ENCODE data around the gene ZCWPW1.
A peak's percentile ranks its signal among the peaks of the same experiment; 100 is the strongest.
"Not testable (repeated sequence)": the region's sequence is repeated elsewhere in the genome, so short reads cannot be mapped to it uniquely, and the experiment has no call there.

The ZCWPW1 gene

GRCh38 chr7:100378114-100378755, 50.3 kb downstream of the ZCWPW1 start:
- no peaks in the 10 kb centered on the region for H3K27me3 ChIP-seq (replicated peaks)
- in situ Hi-C loops (cut with HindIII; ENCODE audit: low pct_ligation_motif_present, low sequenced_read_pairs) = no loop called here
- TF ChIP-seq CTCF (IDR thresholded peaks at IDR 0.05; ENCODE audit: low read depth, low read length, missing control alignments) = no peak
- DNase-seq = no peak
- H3K4me3 ChIP-seq (ENCODE audit: low read depth, low read length) = no peak overlapping the region
- H3K27ac ChIP-seq = no peak overlapping the region
- H3K36me3 ChIP-seq (replicated peaks) = no peaks in the 10 kb centered on the region

- no peak overlapping the region for H3K27ac ChIP-seq
- H3K27me3 ChIP-seq (replicated peaks) = no peaks in the 10 kb centered on the region
- H3K4me3 ChIP-seq (ENCODE audit: low read depth, low read length) = no peak overlapping the region
- DNase-seq = no peak
- H3K36me3 ChIP-seq (replicated peaks) = no peaks in the 10 kb centered on the region
- TF ChIP-seq CTCF (IDR thresholded peaks at IDR 0.05; ENCODE audit: low read depth, low read length, missing control alignments) = no peak
- in situ Hi-C loops (cut with HindIII; ENCODE audit: low pct_ligation_motif_present, low sequenced_read_pairs) = no loop called here
Measured at GRCh38 chr7:100376066-100376465, 52.4 kb downstream of the ZCWPW1 start.

GRCh38 chr7:100374601-100375000, 53.9 kb downstream of the ZCWPW1 start:
- H3K4me3 ChIP-seq (ENCODE audit: low read depth, low read length) = no peak overlapping the region
- no peak for TF ChIP-seq CTCF (IDR thresholded peaks at IDR 0.05; ENCODE audit: low read depth, low read length, missing control alignments)

GRCh38 chr7:100373870-100374598, 54.5 kb downstream of the ZCWPW1 start:
- H3K36me3 ChIP-seq (replicated peaks); H3K27ac ChIP-seq; DNase-seq; H3K4me3 ChIP-seq (ENCODE audit: low read depth, low read length); in situ Hi-C loops (cut with HindIII; ENCODE audit: low pct_ligation_motif_present, low sequenced_read_pairs); H3K27me3 ChIP-seq (replicated peaks): not testable (repeated sequence)
- peak; percentile 31 for TF ChIP-seq CTCF (IDR thresholded peaks at IDR 0.05; ENCODE audit: low read depth, low read length, missing control alignments)

More at GRCh38 chr7:100374601-100375000, 53.9 kb downstream of the ZCWPW1 start:
- H3K27me3 ChIP-seq (replicated peaks) = no peaks in the 10 kb centered on the region
- H3K27ac ChIP-seq = no peak overlapping the region
- H3K36me3 ChIP-seq (replicated peaks) = no peaks in the 10 kb centered on the region
- no peak for DNase-seq
- in situ Hi-C loops (cut with HindIII; ENCODE audit: low pct_ligation_motif_present, low sequenced_read_pairs) = no loop called here

- in situ Hi-C loops (cut with HindIII; ENCODE audit: low pct_ligation_motif_present, low sequenced_read_pairs) = no loop called here
- no peak for TF ChIP-seq CTCF (IDR thresholded peaks at IDR 0.05; ENCODE audit: low read depth, low read length, missing control alignments)
- no peaks in the 10 kb centered on the region for H3K27me3 ChIP-seq (replicated peaks)
- no peaks in the 10 kb centered on the region for H3K36me3 ChIP-seq (replicated peaks)
- no peak within 1 kb of the TSS for H3K4me3 ChIP-seq (ENCODE audit: low read depth, low read length)
- DNase-seq = no peak
- no peak within 1 kb of the TSS for H3K27ac ChIP-seq
Measured at GRCh38 chr7:100373261-100373831, 55.2 kb downstream of the ZCWPW1 start, which contains the start of gene PILRA. PILRA (plus strand) TSS chr7:100373487; CDS start chr7:100373657, 170 bp downstream.

Measured in brain microvascular endothelial cell (primary cell).